HG02759 (cell line): ENCODE data around the gene UTP15.

Experiments used
- ATAC-seq: cut with Tn5 transposase; IDR thresholded peaks from one replicate; pipeline ENCODE4 v1.9.1; 2021; ENCODE audit warnings: mild to moderate bottlenecking, moderate library complexity; ENCODE audit not compliant: unreplicated experiment

The UTP15 gene, protein sequence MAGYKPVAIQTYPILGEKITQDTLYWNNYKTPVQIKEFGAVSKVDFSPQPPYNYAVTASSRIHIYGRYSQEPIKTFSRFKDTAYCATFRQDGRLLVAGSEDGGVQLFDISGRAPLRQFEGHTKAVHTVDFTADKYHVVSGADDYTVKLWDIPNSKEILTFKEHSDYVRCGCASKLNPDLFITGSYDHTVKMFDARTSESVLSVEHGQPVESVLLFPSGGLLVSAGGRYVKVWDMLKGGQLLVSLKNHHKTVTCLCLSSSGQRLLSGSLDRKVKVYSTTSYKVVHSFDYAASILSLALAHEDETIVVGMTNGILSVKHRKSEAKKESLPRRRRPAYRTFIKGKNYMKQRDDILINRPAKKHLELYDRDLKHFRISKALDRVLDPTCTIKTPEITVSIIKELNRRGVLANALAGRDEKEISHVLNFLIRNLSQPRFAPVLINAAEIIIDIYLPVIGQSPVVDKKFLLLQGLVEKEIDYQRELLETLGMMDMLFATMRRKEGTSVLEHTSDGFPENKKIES

DNA sequence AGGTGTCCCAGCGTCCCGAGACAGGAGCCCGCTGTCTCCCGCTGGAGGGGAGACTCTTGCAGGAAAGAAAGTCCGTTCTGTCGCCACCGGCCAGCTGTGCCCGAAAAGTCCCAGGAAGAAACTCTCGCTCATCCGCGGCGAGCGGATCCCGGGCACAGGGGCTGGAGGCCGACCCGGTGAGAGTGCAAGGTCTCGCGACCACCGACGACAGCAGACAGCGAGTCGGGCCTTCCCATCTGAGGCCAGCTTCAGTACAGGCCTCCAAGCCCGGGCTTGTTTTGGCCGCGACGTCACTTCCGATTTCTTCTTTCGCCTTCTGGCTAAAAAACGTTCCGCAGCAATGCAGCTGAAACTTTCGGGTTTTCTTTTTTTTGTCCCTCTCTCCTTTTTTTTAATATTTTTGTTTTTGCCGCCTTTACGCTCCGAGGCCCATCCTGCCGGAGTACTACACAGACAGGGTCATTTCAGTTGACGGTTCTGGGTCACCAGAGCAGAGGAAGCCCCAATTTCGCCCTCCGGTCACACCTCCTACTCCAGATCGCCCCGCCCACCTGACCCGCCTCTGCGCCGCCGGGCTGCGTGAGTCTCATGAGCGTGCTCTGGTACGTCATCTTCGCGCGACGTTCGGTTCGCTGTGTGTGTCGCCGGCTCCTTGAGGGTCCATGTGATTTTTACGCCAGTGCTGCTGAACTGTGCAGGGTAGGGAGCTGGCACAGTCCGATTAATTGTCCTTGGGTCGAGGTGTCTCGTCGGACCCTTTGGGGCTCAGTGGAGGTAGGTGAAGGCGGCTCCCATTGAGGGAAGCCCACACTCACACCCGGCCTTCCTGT is at the start of gene UTP15, which contains the start of gene ANKRA2:
Gene UTP15, plus strand, starts transcription at position 605 of the 830 bp plus-strand sequence. CDS start 1,602 bp downstream, outside the sequence.
Gene ANKRA2, minus strand, starts transcription at position 501 of the 830 bp plus-strand sequence. CDS start 2,758 bp downstream, outside the sequence.
- peak; percentile 96 for ATAC-seq

DNA sequence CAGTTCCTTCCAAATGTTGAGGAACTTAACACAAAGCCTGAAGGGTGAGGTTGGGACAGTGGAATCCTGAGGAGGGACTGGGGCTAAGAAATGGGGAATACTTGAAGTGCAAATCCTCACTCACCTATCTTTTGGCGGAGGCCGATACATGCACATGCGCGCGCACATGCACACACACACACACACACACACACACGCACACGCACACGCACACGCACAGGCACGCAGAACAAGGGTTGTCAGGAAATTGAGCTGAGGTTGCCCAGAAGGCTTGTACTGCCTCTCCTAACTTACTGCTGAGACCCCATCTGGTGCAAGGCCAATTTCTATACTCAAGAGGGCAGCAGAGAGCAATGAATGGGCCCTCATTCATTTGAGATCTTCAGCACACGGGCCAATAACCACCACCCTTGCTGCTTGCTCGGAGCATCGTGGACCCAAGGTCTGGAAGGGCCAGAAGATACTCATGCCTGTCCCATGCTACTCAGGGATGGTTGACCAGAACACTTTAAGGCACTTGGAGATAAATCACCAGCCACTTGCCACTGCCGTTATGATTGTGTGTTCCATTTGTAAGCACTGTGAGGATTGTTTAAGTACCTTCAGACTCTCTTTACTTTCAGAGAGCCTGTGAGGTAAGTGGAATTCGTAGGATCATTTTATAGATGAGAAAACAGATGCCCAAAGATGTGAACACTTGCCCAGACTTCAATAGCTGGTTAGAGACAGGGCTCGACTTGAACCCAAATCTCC is 45.8 kb upstream of the UTP15 start:
- peak; percentile 94 for ATAC-seq

DNA sequence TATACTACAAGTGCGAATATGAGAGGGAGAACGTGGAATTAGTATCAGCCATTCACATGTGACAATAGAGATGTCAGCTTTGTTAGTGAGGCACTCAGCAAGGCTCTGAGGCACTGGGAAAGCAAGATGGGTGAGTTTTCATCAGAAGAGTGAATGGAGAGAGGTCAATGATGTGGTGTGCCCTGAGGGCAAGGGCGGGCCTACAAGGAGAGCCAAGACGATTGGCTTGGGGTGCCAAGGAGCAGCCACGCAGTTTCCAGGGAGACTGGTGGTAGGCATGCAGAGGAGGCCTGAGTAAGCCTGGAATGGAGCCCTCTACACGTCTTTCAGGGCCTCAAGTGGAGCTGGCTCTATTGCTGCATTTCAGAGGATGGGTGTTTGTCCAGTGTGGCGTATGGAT is 42.6 kb upstream of the UTP15 start:
- no peak for ATAC-seq

DNA sequence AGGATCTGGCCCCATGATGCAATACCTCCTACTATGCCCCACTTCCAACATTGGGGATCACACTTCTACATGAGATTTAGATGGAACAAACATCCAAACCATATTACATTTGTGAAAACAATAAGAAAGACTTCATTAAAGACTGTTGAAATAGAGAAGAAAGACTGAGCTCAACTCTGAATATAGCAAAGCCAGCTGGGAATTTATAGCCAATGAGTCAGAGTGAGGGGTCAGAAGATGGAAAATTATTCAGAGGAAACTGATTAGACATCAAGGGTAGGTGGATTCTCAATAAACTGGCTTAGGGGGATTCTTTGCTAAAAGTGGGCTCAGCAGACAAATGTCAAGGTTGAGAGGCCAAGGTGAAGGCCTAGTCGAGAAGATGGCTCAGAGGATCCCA is 41.7 kb upstream of the UTP15 start:
- no peak for ATAC-seq

DNA sequence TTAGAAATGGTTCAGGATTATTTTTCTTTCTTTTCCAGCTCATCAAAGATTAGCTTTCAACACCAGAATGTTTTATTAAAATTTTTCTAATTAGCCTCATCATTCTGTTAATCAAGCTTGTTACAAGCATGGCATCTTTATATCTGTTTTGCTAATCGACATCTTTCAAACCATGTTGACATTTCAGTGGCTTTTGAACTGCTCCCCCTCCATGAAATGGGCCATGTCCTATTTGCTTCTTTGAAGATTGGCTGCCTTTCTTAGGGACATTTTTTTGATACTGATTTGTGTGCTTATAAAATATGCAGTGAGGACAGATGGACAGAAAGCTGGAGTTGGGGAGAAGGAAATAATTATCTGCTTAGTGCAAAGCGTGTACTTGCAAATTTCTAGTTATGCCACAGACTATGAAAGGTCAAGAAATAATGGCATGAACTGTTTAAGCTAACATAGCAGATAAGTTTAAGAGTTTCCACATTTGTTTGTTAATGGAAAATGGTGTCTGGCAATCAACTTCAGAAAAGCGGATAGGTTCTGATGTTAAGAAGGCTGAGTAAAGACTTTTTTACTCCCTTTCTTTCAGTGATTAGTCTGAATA is 39.8 kb upstream of the UTP15 start:
- no peak for ATAC-seq

DNA sequence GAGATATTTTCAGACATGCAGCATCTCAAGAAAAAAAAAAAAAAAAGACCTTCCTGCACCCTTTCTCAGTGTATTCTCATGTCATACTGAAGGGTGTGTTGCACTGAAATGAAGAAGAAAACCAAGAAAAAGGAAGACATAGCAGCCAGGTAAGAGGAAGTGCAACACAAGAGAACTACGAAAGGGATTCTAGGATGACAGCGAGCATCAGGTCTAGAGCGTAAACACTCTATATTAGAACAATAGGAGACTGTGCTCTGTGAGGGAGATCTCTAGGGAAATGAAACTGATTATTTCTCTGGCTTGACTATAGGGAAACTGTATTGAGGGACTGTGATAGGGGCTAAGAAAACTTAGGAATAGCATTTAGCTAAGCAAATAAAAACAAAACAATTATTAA is 37.3 kb upstream of the UTP15 start:
- ATAC-seq = no peak

DNA sequence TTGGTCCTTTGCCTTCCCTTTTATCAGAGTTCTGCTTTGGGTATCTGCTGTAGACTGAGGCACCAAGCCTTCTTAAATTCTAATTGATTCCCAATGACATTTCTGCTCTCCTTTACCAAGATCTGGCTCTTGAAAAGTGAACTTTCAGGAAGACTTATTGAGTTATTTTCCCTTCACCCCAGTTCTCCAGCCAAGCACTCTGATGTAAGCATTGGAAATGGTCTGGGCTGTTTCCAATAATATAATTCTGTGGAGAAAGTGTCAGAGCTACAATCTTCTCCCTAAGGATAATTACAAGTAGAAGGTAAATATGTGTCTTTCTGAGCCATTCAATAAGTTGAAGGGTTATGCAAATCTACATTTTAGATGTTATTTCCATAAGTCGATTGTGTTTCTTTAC is 36.5 kb upstream of the UTP15 start:
- no peak for ATAC-seq

DNA sequence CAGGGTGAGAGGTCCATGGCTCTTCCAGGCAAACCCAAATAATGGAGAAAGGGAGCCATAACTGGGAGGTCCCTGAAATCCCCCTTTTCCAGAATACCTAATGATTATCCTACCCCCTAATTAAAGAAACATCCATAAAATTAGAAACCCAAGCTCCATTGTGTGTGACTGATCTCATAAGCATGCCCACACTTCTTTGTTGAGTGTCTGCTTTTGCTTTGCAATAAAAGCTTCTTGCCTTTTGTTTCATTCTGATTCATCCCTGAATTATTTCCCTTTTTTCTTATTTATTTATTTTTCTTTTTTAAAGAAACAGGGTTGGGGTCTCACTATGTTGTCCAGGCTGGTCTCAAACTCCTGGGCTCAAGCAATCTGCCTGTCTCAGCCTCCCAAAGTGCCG is 34.2 kb upstream of the UTP15 start:
- ATAC-seq = no peak

DNA sequence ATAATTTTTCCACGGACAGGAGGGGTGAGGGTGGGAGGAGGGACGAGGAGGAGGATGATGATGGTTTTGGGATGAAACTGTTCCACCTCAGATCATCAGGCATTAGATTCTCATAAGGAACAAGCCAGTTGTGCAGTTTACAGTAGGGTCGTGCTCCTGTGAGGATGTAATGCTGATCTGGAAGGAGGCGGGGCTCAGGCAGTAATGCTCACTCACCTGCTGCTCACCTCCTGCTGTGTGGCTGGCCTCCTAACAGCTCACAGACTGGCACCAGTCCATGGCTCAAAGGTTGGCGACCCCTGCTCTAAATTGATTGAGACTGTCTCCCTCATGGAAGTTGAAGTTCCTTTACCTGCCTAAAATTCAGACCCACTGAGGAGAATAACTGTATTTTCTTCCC is 33.3 kb upstream of the UTP15 start:
- no peak for ATAC-seq

DNA sequence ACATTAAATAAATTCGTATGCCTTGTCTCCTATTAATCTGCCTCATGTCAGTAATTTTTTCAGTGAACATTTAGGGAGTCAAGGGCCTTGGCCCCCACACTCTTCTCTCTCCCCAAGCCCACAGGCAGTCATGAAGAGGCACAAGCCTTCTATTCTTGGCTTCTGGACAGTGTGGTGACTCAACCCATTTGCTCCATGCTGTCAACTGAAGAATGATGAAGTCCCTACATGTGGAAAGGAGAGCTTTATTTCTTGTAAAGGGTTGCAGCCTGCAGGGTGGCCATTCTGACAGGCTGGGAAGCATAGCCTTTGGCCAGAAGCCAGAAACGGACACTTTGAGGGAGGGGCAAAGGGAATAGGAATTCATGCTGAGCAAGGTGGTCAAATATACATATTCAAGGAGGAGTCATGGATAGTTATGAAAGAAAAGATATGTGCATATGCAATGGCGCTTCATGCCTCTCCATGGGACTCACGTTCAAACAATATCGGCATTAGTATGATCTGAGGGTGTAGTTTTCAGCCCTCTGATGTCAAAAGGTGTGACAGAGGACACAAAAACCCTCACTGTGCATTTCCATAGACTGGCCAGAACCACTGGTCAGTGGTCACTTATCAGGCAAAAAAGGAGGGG is 31.4 kb upstream of the UTP15 start:
- no peak for ATAC-seq

DNA sequence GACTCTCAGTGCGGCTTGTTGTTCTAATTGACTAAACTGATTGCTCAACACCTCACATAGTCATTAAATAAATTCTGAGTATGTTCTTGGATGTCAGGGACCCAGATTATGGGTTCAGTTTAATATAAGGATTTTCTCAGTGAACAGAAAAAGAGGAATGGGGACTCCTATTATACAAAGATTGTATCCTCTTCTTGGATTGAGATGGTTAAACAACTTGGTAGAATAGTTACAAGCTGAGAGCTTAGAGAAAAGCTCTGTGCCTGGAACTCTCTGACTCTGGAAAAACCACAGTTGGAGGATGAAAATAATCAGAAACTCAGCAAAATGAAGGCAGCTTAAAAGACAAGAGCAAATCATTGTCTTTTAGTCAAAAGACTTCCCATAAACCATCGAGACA is 30.6 kb upstream of the UTP15 start:
- ATAC-seq = no peak

DNA sequence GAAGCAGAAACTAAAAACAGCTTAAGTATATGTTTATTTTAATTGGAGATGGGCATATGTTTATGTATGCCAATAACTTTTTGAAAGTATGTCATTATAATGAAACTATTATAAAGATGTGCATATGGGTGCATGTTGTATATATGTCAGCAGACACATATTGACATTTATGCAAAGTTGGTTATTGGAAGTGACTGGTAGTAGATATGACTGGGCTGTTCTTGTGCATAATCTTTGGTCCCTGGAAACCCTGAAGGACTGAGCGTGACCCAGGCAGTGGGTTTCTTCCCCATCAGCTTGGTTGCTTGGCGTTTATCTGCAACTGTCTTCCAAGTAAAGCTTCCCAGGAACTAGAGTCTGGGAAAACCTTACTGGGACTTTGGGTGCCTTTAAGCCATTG is 25.8 kb upstream of the UTP15 start:
- ATAC-seq = no peak

DNA sequence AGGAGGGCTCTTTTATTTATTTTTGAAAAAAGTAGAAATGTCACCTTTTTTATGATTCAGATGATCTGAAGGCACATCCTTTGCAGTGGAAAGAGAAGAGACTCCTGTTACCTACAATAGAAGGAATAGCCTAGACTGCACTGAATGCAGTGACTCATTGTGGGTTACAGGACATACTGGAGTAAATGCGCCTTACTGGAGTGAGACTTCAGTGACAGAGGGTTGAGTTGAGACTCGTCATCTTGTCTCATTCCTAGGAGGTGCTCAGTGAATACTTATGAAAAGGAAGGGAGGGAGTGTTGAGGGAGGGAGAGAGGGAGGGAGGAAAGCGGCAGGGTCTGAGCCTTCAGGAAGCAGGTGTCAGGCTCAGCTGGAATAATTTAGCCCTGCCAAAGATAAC is 25.4 kb upstream of the UTP15 start:
- ATAC-seq = no peak

DNA sequence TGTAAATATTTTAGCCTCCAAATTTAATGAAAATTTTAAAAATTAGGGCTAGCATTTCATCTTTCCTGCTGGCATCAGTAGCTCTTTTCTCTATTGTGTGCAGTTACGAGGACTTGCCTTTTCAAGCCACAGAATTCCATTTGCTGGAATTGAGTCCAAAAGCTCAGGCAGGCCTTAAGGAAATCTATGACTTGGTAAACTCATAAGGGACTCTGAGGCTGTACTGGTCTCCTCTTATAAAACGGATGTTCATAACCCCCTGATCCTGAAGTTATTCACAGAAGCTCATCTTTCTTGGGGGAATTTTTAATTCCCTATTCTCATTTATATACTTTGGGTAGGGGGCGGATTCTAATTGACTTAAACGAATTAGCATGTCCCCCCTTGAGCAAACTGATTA is 23.5 kb upstream of the UTP15 start:
- ATAC-seq = no peak

DNA sequence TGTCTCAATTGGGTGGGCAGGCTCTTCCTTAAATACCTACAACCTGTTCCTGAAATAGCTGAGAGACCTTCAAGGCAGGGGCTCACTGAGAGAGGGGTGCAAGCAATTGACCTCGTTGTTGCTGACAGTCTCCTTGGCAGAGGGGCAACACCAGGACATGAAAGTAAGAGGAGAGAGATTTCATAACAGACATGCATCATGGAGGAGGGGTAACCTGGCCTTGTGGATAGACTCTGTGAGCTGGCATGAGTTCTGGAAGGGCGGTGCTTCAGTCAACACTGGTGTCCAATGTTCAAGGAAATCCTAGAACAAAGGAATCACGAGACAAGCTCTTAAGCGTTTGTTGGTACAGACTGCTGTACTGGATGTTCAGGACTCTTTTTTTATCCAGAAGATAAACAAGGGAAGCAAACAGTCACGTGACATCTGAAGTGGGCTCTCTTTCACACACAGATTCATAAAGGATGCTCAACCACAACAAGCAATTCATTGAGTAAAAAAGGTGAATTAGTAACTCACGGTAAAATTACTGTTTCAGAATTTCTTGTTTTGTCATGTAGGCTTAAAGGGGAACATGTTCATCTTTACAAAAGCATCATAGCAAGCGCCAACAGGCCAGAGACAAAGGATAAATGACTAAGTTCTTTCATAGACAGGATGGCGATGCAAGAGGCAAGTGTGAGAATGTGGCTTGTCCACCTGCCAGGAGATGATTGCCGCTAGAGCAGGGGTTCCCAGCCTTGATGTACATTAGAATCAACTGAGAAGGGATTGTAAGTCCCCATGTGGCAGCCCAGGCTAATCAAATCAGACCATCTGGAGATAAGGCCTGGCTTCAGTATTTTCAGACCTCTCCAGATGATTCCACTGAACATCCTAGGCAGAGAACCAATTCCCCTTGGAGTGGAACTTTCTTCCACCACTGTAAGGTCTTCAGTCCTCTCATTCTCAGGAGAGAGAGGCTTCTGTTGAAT is 20.8 kb upstream of the UTP15 start:
- no peak for ATAC-seq

DNA sequence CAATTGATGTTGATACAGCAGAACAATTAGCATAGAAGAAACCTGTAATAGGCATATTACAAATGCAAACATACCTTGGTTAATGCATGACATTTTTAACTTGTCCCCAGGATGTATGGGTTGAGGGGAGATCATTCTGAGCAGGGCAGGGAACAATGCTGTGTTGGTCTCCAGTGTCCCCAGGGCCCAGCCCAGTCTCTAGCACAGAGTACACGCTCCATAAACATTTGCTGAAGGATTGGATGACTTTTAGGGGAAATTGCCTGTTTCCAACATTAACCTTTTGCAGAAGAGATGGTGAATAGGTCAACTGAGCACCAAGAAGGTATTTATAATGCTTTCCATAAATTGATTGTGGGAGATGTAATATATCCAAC is 20.2 kb upstream of the UTP15 start:
- no peak for ATAC-seq

DNA sequence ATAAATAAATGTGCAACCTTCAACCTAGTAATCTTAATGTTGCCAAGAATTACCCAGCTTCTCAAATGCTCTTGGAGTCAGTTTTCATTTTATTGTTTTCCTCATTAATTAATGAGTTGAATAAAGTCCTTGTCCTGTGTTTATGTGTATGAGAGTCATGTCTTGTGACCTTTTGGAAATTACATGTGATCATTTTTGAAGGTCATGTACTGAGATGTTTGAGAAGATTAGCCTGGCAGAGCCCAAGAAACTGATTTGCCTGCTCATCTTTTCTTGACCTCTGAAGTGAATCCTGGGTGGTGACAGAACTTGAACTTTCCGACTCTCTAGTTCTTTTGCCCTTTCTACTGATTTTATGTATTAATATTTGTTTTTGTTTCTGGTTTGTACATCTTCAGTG is 15.5 kb upstream of the UTP15 start:
- ATAC-seq = no peak

DNA sequence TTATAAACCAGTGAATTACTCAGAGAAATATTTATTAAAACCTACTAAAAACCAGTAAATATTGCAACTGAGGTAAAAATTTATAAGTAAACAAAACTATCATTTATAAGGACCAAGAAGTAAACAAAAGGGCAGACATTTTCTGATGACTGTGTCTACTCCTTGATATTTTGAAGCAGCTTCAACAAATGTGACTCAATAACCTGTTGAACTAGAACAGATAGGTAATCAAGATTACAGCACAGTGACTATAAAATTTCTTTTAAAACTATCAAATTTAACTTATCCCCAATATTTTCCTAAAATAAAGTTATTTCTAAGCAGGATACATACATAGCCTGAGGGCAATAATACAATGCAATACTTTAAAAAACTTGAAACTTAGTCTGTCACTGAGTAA is 12.9 kb upstream of the UTP15 start:
- no peak for ATAC-seq

DNA sequence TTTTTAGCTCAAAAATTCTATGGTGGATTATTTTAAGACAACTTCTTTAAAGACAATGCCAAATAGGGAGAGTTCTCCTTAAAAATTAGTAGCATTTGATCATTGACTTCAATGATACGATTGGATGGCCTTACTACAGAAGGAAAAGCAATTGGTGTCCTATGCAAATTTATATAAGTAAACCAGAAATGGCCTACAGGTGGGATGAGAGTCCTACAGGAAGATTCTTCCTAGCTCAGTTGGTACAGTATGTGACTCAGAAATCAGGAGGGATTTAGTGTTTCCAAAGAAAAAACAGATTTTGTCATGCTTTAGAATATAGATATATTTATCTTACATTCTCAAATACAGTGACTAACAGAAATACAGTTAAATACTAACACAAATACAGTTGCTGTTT is 6.6 kb upstream of the UTP15 start:
- ATAC-seq = no peak
